ENCODE data around the gene STK11. TPM values are rescaled to one million over a fixed set of nuclear protein-coding genes. Genes with fewer than 3 reads are reported as not detected.

STK11 gene
- total and polyA plus RNA-seq, 12 donors: 37.8 to 148 (median 93.7) TPM

- TF ChIP-seq POLR2A (IDR thresholded peaks at IDR 0.05): no peak
- TF ChIP-seq CTCF (IDR thresholded peaks at IDR 0.05): no peak
- DNase-seq: no peak
- Histone ChIP-seq H3K4me3 (no peak overlapping the region), H3K36me3 (replicated peaks in 1 of 2) (peaks cover 0 to 5% of the 10 kb centered on the region in 2 donors), H3K4me1 (replicated peaks in 1 of 2) (peaks cover 27 to 44% of the 10 kb centered on the region in 2 donors), H3K27ac (peak overlapping the region; percentile 11 to 96 (median 40)), H3K27me3 (no peaks in the 10 kb centered on the region), H3K9me3 (replicated peaks in 1 of 3) (no peaks in the 10 kb centered on the region)
- intact Hi-C loops (cut with DNase I): no loop called here
- WGBS, 4 donors: 87 to 100% (median 95%) methylated on average over 2 to 31 of the region's 31 CpGs
Observed at GRCh38 chr19:1159864-1160595, 45.5 kb upstream of the STK11 start.

GRCh38 chr19:1161716-1162115, 43.9 kb upstream of the STK11 start:
- peak; percentile 79 to 97 (median 92) for DNase-seq
- WGBS, 4 donors: 30 to 33% (median 33%) methylated on average over 10 to 18 of the region's 18 CpGs; no CpG with 5 or more reads in 1 of the 4 donors
- Histone ChIP-seq H3K4me1 (replicated peaks in 1 of 2) (peaks cover 22 to 36% of the 10 kb centered on the region in 2 donors), H3K36me3 (replicated peaks in 1 of 2) (peaks cover 0 to 5% of the 10 kb centered on the region in 2 donors), H3K4me3 (no peak overlapping the region), H3K27me3 (no peaks in the 10 kb centered on the region), H3K27ac (peak overlapping the region in 4 of 5 donors; percentile 69 to 96 (median 84)), H3K9me3 (replicated peaks in 1 of 3) (no peaks in the 10 kb centered on the region)
- TF ChIP-seq POLR2A (IDR thresholded peaks at IDR 0.05) (peak in 1 of 2 donors; percentile 50), CTCF (IDR thresholded peaks at IDR 0.05) (no peak)
- intact Hi-C loops (cut with DNase I): no loop called here

GRCh38 chr19:1162404-1163282, 42.9 kb upstream of the STK11 start:
- Histone ChIP-seq H3K4me3 (no peak overlapping the region), H3K27me3 (no peaks in the 10 kb centered on the region), H3K27ac (peak overlapping the region; percentile 53 to 88 (median 79)), H3K9me3 (replicated peaks in 1 of 3) (no peaks in the 10 kb centered on the region), H3K36me3 (replicated peaks in 1 of 2) (peaks cover 0 to 5% of the 10 kb centered on the region in 2 donors), H3K4me1 (replicated peaks in 1 of 2) (peaks cover 31 to 45% of the 10 kb centered on the region in 2 donors)
- peak in 4 of 7 donors; percentile 61 to 72 (median 68) for DNase-seq
- no peak for TF ChIP-seq CTCF (IDR thresholded peaks at IDR 0.05)
- no peak for TF ChIP-seq POLR2A (IDR thresholded peaks at IDR 0.05)
- intact Hi-C loops (cut with DNase I): no loop called here
- 55 to 76% (median 63%) methylated on average over 16 to 26 of the region's 26 CpGs for WGBS, 4 donors
